Raji (cell line): ENCODE data around the gene GABPB1.

Source experiments
- POLR2A ChIP-seq: IDR thresholded peaks from 2 replicates; pipeline ENCODE4 v1.6.1; 2011; ENCODE audit warnings: low read depth, low read length, control low read depth; ENCODE audit not compliant: insufficient read depth

Gene GABPB1

DNA sequence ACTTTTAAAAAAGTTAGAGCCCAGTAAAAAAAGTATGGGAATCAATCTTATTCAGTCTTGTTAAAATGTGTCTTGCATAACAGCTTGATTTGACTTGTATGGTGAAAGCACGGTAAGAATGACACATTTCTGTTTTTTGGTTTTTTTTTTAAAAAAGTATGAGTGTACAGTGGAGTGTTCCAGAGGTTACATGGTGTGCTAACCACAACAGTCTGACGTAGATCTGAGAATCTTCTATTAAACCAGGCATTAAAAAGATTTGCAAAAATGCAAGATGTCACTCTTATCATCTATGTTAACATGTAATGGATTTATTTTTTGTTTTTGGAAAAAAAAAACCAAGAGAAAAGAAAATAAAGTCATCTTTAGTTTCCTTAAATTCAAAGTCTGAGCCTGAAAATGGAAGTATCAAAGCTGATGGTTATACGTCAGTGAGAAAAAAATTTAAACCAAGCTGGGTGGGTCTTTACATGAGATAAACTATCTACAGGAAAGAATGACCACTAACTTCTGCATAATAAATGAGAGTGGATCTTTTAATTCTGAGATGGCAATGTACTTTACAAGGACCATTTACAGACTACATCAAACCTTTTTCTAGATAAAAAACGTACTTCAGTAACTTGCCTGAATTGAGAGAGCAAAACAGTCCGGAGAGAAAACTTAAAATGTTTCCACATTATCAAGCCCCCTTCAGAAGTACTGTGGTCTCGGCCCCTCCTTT lies 1.6 kb downstream of the GABPB1 start:
- no peak for TF ChIP-seq POLR2A

DNA sequence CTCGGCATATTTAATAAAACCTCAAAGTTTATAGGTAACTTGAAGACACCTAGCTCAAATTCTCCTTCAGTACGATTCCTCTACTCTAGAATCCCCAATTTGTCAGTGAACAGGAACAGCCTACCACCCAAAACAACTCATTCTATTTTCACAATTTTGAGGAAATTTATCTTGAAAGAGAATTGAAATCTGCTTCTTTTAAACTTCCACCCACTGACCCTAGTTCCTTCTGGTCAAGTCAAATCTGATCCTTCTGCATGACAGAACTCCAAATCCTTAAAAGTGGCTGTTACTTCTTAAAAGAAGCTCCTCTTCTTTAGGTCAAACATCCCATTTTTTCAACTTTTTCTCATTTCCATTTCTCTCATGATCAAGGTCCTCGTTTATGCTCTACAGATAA lies 4.4 kb downstream of the GABPB1 start:
- no peak for TF ChIP-seq POLR2A

DNA sequence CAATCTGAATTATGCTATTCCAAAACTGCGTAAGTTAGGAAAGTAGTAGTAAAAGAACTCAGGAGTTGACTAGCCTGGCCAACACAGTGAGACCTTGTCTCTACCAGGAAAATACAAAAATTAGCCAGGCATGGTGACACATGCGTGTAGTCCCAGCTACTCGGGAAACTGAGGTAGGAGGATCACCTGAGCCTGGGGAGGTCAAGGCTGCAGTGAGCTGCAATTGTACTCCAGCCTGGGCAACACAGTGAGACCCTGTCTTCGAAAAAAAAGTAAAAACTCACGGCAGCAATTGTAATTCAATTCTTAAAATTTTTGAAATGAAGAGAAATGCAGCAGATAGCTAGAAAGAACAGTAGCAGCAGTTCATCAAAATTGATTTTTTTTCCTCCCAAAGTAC lies 9.7 kb downstream of the GABPB1 start:
- no peak for TF ChIP-seq POLR2A

DNA sequence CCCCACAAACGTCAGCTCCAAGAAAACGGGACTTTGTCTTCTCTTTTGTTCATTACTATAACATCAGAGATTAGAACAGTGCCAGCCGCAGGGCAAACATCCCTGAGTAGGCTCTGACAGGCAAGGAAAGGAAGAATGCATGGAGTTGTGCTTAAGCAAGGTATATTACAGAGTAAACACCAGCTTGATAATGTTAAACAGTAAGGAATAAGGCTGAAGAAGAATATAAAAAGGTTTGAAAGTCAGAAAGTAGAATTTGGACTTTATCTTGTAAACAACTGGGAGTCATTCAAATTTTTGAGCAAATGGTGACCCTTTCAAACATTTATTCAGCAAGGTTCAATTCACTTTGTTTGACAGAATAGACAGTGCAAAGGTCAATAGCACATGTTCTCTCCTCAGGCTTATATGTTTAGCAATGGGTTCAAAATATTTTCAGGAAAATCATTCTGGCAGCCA lies 11.0 kb downstream of the GABPB1 start:
- no peak for TF ChIP-seq POLR2A

DNA sequence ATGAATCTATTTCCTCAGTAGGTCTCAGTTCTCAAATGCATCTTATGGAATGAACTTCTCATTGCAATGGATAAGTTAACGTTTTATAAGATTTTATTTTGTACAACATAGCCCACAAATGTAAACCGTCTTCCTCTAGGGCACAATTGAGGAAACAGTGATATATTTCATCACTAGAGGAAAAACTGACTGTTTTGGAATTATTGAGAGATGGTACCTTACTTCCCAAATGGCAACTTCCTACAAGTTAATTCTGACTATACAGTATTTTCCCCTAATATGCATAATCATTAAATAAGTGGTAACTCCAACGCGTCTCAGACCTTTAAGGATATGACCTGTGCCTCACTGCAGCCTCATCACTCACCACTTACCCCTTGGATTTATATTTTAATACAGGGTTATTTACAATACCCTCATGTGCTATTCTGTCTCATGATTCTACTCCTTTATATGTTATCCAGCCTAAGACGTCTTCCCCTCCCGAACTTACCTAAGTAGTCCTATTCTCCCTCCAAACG lies 13.3 kb downstream of the GABPB1 start:
- TF ChIP-seq POLR2A = no peak

DNA sequence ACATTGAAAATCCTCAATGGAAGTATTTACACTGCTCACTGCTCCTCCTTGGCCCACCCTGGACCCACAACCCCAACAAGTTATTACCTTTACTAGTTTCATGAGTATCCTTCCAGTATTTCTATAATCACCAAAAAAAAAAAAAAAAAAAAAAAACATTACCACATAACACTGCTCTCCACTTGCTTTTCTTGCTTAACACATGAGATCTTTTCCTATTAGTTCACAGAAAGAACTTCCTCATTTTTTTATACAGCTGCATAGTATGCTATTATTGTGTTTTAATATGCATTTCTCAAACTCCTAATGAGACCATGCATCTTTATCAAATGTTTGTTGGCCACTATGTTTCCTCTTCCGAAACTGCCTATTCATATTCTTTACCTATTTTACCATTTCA lies 14.6 kb downstream of the GABPB1 start:
- TF ChIP-seq POLR2A = no peak

DNA sequence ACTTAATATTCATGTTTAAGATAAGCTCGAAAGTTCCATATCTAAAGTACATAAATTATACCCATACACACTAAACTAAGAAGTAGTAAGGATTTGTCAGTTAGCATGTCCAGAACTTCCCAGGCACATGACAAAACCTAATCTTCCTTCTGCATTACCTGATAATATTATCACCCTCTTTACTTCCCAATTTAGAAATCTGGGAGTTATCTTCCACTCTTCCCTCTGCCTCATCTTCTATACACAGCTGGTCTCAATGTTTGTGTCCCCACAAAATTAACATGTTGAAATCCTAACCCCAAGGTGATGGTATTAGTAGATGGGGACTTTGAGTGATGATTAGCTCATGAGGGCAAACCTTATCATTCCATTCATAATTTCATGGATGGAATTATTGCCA lies 15.3 kb downstream of the GABPB1 start:
- TF ChIP-seq POLR2A = no peak

DNA sequence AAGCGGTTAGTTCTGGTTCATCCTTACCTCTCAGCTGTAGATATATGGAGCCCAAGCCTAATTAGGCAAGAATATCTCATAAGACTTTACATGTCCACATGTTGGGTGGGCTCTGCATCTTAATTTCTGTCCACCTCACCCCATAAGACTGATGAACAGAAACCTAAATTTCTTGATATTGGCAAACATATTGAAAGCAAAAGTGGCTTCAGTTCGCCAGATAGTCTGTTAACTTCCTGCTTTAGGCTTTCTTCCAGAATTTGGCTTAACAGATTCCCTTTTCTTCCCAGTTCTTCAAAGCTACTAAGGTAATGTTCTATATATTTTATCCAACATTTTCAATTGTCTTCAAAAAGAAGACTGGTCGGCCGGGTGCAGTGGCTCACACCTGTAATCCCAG lies 19.7 kb downstream of the GABPB1 start:
- TF ChIP-seq POLR2A = no peak

DNA sequence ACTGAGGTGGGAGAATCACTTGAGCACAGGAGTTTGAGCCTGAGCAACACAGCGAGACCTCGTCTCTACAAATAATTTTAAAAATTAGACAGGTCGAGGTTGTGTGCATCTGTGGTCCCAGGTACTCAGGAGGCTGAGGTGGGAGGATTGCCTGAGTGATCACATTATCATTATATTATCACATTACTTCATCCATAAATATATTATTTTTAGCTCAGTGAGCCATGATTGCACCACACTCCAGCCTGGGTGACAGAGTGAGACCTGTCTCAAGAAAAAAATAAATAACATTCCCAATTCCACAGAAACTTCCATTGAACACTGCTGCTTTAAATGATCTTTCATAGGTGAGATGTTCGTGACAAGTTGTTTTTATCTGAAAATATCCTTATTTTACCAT lies 21.8 kb downstream of the GABPB1 start:
- TF ChIP-seq POLR2A = no peak

DNA sequence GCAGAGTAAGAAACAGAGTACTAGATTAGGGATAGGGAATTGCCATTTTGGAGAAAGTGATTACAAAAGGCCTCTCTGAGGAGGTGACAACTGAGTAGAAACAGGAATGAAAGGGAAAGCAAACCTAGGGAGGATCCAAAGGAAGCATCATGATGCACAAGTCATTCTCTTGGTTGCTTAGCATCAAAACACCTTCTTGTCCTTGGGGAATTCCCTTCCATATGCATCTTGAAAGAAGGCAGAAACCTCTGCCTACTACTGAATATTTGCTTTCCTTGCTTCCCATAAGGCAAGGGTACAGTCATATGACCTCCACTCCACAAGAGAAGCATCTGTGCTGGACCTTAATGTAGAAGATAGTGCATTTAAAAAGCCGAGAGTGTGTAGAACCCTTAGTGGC lies 24.1 kb downstream of the GABPB1 start:
- TF ChIP-seq POLR2A = no peak

DNA sequence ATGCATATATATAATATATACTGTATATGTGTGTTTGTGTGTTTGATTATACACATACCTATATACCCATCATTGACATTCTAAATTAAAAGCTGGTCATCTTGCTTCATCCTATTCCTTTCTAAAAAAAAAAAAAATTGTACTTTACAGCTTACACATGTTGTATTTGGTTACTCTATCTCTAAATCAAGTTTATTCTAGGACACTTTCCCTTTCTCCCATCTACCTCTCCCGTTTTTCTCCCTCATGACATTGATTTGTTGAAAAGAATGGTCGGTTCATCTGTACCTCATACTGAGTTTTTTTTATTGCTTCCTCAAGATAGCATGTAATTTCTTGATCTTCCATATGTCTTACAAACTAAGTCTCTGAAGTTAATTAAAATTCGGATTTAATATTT lies 26.9 kb downstream of the GABPB1 start:
- no peak for TF ChIP-seq POLR2A

DNA sequence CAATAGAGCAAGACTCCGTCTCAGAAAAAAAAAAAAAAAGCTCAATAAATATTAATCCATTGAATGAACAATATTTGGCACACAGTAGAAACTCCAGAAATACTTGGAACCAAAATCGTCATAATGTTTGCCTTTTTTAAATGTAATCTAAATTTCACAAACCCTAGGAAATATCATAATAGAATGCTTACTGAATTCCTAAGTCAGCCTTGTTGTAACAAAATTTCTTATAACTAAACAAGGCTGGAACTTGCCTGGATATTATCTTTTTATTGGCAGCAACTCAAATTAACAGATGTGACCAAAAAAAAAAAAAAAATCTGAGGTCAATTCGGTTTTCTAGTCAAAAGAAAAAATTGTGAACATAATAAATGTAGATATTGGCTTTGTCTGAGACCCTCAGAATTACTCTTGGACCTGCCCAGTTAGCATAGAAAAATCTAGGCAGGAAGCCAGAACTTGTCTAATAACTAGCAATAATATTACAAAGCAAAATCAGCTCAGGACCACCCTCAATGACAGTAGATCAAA lies 33.3 kb downstream of the GABPB1 start:
- no peak for TF ChIP-seq POLR2A

DNA sequence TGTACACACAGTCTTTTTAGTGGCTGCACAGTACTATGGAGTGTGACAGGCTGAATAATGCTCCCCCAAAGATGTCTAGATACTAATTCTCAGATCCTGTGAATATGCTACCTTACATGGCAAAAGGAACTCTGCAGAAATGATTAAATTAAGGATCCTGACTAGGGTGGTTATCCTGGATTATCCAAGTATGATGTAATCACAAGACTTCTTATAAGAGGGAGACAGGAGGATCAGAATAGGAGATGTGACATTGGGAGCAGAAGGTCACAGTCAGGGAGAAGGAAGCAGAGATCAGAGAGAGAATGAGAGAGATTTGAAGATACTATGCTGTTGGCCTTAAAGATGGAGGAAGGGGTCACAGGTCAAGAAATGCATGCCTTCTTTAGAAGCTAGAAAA lies 34.5 kb downstream of the GABPB1 start:
- TF ChIP-seq POLR2A = no peak

DNA sequence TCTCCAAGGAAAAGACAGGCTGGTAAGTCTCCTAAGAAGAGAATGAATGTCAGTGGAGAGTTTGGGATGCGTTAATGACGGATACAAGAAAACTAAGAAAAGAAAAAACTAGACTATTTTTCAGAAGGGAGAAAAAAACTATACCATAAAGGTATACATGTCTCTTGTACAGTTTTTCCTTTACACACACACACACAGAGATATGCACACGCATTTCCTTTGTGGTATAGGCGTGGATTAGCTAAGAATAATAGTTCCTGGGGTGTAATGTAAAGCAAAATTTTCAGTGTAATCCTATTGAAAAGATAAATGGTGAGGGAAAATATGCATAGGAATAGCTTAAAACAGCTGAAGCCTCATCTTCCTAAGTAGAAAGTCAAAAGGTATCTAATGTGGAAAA lies 36.3 kb downstream of the GABPB1 start:
- TF ChIP-seq POLR2A = no peak

DNA sequence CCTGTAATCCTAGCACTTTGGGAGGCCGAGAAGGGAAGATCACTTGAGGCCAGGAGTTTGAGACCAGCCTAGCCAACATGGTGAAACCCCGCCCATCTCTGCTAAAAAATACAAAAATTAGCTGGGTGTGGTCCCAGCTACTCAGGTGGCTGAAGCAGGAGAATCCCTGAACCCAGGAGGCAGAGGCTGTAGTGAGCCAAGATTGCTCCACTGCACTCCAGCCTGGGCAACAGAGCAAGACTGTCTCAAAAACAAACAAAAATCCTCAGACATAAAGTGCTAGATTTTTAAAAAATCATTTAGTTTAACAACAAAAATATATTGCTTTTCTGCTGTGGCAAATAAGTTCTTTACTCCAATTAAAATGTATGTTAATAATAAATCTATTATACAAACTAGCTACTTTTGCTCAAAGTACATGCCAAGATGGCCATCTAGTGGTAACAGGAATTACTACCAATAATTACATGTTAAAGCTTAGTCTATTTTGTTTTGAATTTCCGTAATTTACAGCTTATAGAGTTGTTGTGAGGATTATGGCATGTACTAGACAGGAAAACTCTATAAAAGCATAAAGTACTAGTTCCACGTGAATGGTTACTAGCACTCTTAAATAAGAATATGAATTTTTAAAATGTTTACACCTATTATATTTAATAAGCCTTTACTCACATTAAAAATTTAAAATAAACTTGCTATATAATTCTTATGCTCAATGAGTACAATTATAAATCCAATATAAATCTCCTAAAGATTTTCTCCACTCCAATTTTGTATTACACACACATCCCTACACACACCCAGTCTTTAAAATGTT lies 39.0 kb downstream of the GABPB1 start:
- no peak for TF ChIP-seq POLR2A

DNA sequence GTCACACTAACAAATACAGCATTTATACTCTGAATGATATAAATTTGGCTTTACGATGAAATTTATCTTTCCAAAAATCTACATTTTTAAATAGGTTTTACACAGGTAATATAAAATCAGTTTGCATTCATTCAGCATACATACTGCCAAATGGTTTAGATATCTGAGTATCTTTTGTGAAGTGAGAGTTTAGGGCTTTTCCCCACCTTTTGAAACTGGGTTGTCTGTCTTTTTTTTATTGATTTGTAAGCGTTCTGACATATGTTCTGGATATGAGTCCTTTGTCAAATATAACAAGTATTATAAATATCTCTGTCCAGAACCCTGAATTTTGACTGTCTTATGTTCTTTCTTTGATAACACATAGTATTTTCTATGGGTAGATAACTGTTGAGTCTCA lies 42.4 kb downstream of the GABPB1 start:
- TF ChIP-seq POLR2A = no peak
